Upper lobe of left lung (tissue), 4 donors: Measurements from ENCODE around the gene PLEKHG4B.

Experiments
- POLR2AphosphoS5 ChIP-seq, 2 donors: sonication (generic); formaldehyde crosslinking; IDR thresholded peaks; one replicate each; pipeline ENCODE4 v1.5.1; 2017; ENCODE audit warnings: antibody characterized with exemption in 2 of 2
- TF ChIP-seq, protein P1 (sequence below), 6 experiments: fragments of 450-650 bp in 4 of 6; fragments of 200-600 bp in 2 of 6; sonication (generic) in 2 of 6; IDR thresholded peaks; one replicate each; pipeline ENCODE4 v1.5.1; 2016 to 2019; ENCODE audit warnings: antibody characterized with exemption in 6 of 6

DNA sequence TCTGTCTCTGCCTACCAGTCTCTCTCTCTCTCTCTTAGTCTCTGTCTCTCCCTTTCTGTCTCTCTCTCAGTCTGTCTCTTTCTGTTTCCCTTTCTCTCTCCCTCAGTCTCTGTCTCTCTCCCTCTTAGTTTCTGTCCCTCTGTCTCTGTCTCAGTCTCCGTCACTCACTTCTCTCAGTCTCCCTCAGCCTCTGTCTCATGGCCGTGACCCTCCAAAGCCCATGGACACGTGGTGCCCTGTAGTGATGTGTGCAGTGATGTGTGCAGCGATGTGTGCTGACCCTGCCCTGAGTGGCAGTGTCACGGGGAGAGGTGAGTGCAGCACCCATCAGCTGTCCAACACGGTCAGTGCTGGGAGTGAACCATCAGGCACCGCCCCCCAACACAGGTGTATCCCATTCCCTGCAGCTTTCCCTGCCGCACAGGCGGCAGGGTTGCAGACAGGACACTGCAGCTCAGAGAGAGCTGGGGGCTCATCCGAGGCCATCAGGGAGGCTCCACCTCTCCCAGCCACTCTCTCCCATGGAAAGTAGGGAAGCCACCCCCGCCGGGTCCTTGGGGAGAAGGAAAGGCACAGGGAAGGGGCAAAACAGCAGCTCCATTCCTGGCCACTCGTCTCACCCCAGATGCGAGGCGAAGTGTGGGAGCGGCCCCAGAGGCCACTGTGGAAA is 98.5 kb downstream of the PLEKHG4B start:
- TF ChIP-seq, protein P1, sequence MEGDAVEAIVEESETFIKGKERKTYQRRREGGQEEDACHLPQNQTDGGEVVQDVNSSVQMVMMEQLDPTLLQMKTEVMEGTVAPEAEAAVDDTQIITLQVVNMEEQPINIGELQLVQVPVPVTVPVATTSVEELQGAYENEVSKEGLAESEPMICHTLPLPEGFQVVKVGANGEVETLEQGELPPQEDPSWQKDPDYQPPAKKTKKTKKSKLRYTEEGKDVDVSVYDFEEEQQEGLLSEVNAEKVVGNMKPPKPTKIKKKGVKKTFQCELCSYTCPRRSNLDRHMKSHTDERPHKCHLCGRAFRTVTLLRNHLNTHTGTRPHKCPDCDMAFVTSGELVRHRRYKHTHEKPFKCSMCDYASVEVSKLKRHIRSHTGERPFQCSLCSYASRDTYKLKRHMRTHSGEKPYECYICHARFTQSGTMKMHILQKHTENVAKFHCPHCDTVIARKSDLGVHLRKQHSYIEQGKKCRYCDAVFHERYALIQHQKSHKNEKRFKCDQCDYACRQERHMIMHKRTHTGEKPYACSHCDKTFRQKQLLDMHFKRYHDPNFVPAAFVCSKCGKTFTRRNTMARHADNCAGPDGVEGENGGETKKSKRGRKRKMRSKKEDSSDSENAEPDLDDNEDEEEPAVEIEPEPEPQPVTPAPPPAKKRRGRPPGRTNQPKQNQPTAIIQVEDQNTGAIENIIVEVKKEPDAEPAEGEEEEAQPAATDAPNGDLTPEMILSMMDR (IDR thresholded peaks at IDR 0.05), result no peak
- no peak for TF ChIP-seq POLR2AphosphoS5 (IDR thresholded peaks at IDR 0.05)
